K562 (cell line): Measurements from ENCODE around the gene HPSE2.

Experiments used
- BRF2 ChIP-seq: IDR thresholded peaks from 3 replicates; pipeline ENCODE4 v1.6.1; 2011; ENCODE audit warnings: borderline replicate concordance, mild to moderate bottlenecking; ENCODE audit not compliant: insufficient read length, insufficient read depth
- CTCF ChIP-seq, 3 experiments: IDR thresholded peaks in 2 of 3; conservative IDR thresholded peaks in 1 of 3; 2 replicates each; pipeline ENCODE4 v1.5.1; 2011 to 2012; ENCODE audit warnings: low read length in 3 of 3, mild to moderate bottlenecking in 3 of 3, control low read depth in 2 of 3, improper control_type of control experiment in 1 of 3, inconsistent platforms in 1 of 3, low read depth in 1 of 3, mixed read lengths in 1 of 3, moderate library complexity in 1 of 3; ENCODE audit not compliant: insufficient read depth in 2 of 3
- GABPA ChIP-seq: fragments of 200-800 bp; sonication (Bioruptor generic); conservative IDR thresholded peaks from 2 replicates; pipeline ENCODE4 v1.6.1; 2016; ENCODE audit warnings: low read depth, missing genetic modification characterization, missing compliant biosample characterization
- POLR2A ChIP-seq: fragments of 450-650 bp; conservative IDR thresholded peaks from 2 replicates; pipeline ENCODE4 v1.6.1; 2016
- POLR2AphosphoS5 ChIP-seq: IDR thresholded peaks from 2 replicates; pipeline ENCODE4 v1.6.1; 2011; ENCODE audit warnings: mild to moderate bottlenecking, low read depth, low read length, moderate library complexity; ENCODE audit not compliant: control insufficient read depth, insufficient read depth
- SMARCA4 ChIP-seq: fragments of 450-650 bp; IDR thresholded peaks from 2 replicates; pipeline ENCODE4 v1.6.1; 2016
- SOX6 ChIP-seq: fragments of 450-650 bp; IDR thresholded peaks from 2 replicates; pipeline ENCODE4 v1.6.1; 2014; ENCODE audit warnings: mild to moderate bottlenecking
- SRF ChIP-seq, 2 experiments: fragments of 250-450, 450-650 bp in 1 of 2; sonication (Bioruptor Pico) in 1 of 2; sonication (generic) in 1 of 2; formaldehyde crosslinking; IDR thresholded peaks; 2 replicates each; pipeline versions ENCODE4 v1.5.0 to v1.5.1; 2020 to 2022; ENCODE audit warnings: mild to moderate bottlenecking in 1 of 2, missing genetic modification reagents in 1 of 2
- THRA ChIP-seq: fragments of 450-650 bp; IDR thresholded peaks from 2 replicates; pipeline ENCODE4 v1.6.1; 2017; ENCODE audit warnings: mild to moderate bottlenecking, moderate library complexity
- USF2 ChIP-seq: sonication (generic); formaldehyde crosslinking; IDR thresholded peaks from 2 replicates; pipeline ENCODE4 v1.5.0; 2020; ENCODE audit warnings: missing genetic modification reagents
- ZNF140 ChIP-seq: fragments of 250-450 bp; sonication (Bioruptor Pico); IDR thresholded peaks from 2 replicates; pipeline ENCODE4 v1.8.0; 2021; ENCODE audit warnings: moderate library complexity, mild to moderate bottlenecking, inconsistent platforms
- ZNF184 ChIP-seq: sonication (generic); formaldehyde crosslinking; IDR thresholded peaks from 2 replicates; pipeline ENCODE4 v1.5.0; 2020; ENCODE audit warnings: missing genetic modification reagents
- ZNF280B ChIP-seq: fragments of 250-450 bp; sonication (Bioruptor Pico); IDR thresholded peaks from 2 replicates; pipeline ENCODE4 v1.5.1; 2021; ENCODE audit warnings: mild to moderate bottlenecking
- ZNF707 ChIP-seq: fragments of 250-450 bp; sonication (Bioruptor Pico); conservative IDR thresholded peaks from 2 replicates; pipeline ENCODE4 v1.8.0; 2022; ENCODE audit warnings: inconsistent platforms, mild to moderate bottlenecking, moderate library complexity

GRCh38 chr10:98908868-98909267 is 326.8 kb downstream of the HPSE2 start:
- TF ChIP-seq ZNF140 (no peak), BRF2 (no peak), POLR2A (no peak), THRA (no peak), ZNF707 (no peak), SOX6 (no peak), SMARCA4 (no peak), POLR2AphosphoS5 (no peak), ZNF184 (CRISPR knock-in tag) (no peak), GABPA (tag) (no peak), ZNF280B (CRISPR knock-in tag) (no peak), CTCF (IDR thresholded peaks at IDR 0.05 in 2 of 3, conservative IDR thresholded peaks at IDR 0.05 in 1 of 3; ENCODE audit: insufficient read depth in 2 of 3, low read depth in 1 of 3, low read length in 3 of 3) (no peak), USF2 (no peak), SRF (CRISPR knock-in tag; IDR thresholded peaks at IDR 0.05) (no peak)
